ENCODE results near the gene QSOX1.

The QSOX1 gene, protein sequence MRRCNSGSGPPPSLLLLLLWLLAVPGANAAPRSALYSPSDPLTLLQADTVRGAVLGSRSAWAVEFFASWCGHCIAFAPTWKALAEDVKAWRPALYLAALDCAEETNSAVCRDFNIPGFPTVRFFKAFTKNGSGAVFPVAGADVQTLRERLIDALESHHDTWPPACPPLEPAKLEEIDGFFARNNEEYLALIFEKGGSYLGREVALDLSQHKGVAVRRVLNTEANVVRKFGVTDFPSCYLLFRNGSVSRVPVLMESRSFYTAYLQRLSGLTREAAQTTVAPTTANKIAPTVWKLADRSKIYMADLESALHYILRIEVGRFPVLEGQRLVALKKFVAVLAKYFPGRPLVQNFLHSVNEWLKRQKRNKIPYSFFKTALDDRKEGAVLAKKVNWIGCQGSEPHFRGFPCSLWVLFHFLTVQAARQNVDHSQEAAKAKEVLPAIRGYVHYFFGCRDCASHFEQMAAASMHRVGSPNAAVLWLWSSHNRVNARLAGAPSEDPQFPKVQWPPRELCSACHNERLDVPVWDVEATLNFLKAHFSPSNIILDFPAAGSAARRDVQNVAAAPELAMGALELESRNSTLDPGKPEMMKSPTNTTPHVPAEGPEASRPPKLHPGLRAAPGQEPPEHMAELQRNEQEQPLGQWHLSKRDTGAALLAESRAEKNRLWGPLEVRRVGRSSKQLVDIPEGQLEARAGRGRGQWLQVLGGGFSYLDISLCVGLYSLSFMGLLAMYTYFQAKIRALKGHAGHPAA

DNA sequence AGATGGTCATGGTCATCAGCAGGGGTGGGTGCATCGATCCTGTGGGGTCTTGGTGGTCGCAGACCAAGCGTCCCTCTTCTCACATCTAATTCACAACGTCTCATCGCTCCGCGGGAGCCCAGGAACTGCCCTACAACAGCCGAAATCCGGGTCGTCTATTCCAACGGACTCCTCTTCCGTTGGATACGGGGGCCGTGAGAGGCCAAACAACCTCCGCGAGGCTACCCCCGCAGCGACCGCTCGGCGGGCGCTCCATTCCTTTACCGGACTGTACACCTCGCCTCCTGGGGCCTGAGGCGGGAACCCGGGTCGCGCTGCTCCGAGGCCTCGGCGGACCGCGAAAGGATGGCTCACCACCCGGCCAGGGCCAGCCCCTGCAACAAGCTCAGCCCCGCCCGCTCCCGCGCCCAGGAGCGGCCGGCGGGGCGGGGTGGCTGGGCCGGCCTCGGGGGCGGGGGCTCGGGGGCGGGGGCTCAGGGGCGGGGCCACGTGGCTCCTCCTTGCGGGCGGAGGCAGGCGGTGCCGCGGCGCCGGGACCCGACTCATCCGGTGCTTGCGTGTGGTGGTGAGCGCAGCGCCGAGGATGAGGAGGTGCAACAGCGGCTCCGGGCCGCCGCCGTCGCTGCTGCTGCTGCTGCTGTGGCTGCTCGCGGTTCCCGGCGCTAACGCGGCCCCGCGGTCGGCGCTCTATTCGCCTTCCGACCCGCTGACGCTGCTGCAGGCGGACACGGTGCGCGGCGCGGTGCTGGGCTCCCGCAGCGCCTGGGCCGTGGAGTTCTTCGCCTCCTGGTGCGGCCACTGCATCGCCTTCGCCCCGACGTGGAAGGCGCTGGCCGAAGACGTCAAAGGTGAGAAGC, at the start of gene QSOX1:
TSS of gene QSOX1 (plus strand) at position 545 of the 857 bp plus-strand sequence. CDS start at position 584, 39 bp downstream.
- Histone ChIP-seq H3K9me2 (replicated peaks; ENCODE audit: control insufficient read depth, low read length) (no peaks in the 10 kb centered on the region), H3K36me3 (ENCODE audit: control insufficient read depth, low read length) (no peaks in the 10 kb centered on the region), H3K27ac (ENCODE audit: low read depth, low read length) (peak within 1 kb of the TSS; percentile 65), H3K9me3 (ENCODE audit: control insufficient read depth, insufficient read depth, low read length) (no peaks in the 10 kb centered on the region), H3K4me2 (ENCODE audit: low read length) (peak within 1 kb of the TSS; percentile 84), H3K27me3 (ENCODE audit: control insufficient read depth, low read length) (no peaks in the 10 kb centered on the region), H3K4me1 (ENCODE audit: control insufficient read depth, low read length) (peaks cover 26% of the 10 kb centered on the region), H3F3A (ENCODE audit: control insufficient read depth, insufficient read depth) (no peaks in the 10 kb centered on the region), H3K79me2 (ENCODE audit: control insufficient read depth, low read length) (peaks cover 18% of the 10 kb centered on the region), H4K20me1 (ENCODE audit: control insufficient read depth, insufficient read depth, low read depth, low read length) (no peaks in the 10 kb centered on the region), H3K4me3 (ENCODE audit: low read length) (peak within 1 kb of the TSS; percentile 85)
- no peak for TF ChIP-seq EZH2phosphoT487 (IDR thresholded peaks at IDR 0.05; ENCODE audit: borderline replicate concordance, low read length)
- TF ChIP-seq, protein P1, sequence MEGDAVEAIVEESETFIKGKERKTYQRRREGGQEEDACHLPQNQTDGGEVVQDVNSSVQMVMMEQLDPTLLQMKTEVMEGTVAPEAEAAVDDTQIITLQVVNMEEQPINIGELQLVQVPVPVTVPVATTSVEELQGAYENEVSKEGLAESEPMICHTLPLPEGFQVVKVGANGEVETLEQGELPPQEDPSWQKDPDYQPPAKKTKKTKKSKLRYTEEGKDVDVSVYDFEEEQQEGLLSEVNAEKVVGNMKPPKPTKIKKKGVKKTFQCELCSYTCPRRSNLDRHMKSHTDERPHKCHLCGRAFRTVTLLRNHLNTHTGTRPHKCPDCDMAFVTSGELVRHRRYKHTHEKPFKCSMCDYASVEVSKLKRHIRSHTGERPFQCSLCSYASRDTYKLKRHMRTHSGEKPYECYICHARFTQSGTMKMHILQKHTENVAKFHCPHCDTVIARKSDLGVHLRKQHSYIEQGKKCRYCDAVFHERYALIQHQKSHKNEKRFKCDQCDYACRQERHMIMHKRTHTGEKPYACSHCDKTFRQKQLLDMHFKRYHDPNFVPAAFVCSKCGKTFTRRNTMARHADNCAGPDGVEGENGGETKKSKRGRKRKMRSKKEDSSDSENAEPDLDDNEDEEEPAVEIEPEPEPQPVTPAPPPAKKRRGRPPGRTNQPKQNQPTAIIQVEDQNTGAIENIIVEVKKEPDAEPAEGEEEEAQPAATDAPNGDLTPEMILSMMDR (IDR thresholded peaks at IDR 0.05; ENCODE audit: low read depth, low read length, poor library complexity, severe bottlenecking): no peak

DNA sequence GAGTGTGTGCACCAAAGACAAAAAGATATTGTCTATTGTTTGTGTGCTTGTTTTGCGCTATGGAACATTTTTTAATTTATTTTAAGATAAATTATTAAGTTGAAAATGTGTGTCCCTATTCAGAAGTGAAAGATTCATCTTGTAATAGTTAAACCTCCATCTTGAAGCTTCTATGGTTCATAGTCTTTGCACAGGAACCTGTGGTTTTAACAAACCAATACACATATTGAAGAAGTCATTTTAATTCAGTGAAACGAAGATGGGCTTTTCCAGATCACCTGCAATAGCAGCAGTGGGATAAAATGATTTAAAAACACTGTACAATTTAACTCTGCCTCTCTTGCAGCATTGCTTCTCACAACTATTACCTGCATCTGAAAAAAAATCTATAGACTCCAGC, 42.6 kb upstream of the QSOX1 start:
- Histone ChIP-seq H4K20me1 (ENCODE audit: control insufficient read depth, insufficient read depth, low read depth, low read length) (no peaks in the 10 kb centered on the region), H3K79me2 (ENCODE audit: control insufficient read depth, low read length) (no peaks in the 10 kb centered on the region), H3K4me1 (ENCODE audit: control insufficient read depth, low read length) (no peaks in the 10 kb centered on the region), H3K36me3 (ENCODE audit: control insufficient read depth, low read length) (peaks cover 24% of the 10 kb centered on the region), H3K4me2 (ENCODE audit: low read length) (no peak overlapping the region), H3K9me2 (replicated peaks; ENCODE audit: control insufficient read depth, low read length) (no peaks in the 10 kb centered on the region), H3K4me3 (ENCODE audit: low read length) (no peak overlapping the region), H3K9me3 (ENCODE audit: control insufficient read depth, insufficient read depth, low read length) (no peaks in the 10 kb centered on the region), H3K27ac (ENCODE audit: low read depth, low read length) (no peak overlapping the region), H3F3A (ENCODE audit: control insufficient read depth, insufficient read depth) (no peaks in the 10 kb centered on the region), H3K27me3 (ENCODE audit: control insufficient read depth, low read length) (no peaks in the 10 kb centered on the region)
- no peak for TF ChIP-seq EZH2phosphoT487 (IDR thresholded peaks at IDR 0.05; ENCODE audit: borderline replicate concordance, low read length)
- TF ChIP-seq, protein P1 (IDR thresholded peaks at IDR 0.05; ENCODE audit: low read depth, low read length, poor library complexity, severe bottlenecking): no peak

DNA sequence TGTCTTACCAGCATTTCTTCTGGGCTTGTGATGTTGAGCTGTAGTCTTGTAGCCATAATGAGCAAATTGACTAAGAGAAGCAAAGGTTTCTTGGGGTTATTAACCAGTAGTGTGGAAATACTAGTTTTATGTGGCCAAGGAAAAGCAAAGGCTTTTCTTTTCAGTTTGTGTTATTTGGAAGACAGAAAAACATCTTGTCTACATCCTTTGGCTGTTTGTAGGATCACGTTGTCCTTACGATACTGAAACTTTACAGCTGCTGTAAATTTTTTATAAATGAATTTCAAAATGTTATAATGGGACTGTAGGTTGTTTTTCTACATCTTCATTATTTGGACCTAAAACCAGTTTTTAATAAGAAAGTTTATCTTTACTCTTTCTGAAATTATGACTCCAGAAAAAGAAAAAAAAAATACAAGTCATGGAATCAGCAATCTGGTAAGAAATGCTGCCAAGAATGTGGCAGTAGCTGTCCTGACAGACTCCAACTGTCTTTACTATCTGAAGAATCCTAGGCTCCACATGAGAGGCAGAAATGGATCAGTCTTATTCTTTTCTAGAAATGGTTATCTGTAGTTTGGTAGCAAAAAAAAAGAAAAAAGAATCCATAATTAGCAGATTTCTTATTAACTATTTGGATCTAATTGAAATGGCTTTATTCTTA, 41.6 kb upstream of the QSOX1 start:
- Histone ChIP-seq H3F3A (ENCODE audit: control insufficient read depth, insufficient read depth) (no peaks in the 10 kb centered on the region), H4K20me1 (ENCODE audit: control insufficient read depth, insufficient read depth, low read depth, low read length) (no peaks in the 10 kb centered on the region), H3K9me3 (ENCODE audit: control insufficient read depth, insufficient read depth, low read length) (no peaks in the 10 kb centered on the region), H3K9me2 (replicated peaks; ENCODE audit: control insufficient read depth, low read length) (no peaks in the 10 kb centered on the region), H3K36me3 (ENCODE audit: control insufficient read depth, low read length) (peaks cover 24% of the 10 kb centered on the region), H3K27ac (ENCODE audit: low read depth, low read length) (no peak overlapping the region), H3K79me2 (ENCODE audit: control insufficient read depth, low read length) (no peaks in the 10 kb centered on the region), H3K4me2 (ENCODE audit: low read length) (no peak overlapping the region), H3K4me1 (ENCODE audit: control insufficient read depth, low read length) (no peaks in the 10 kb centered on the region), H3K27me3 (ENCODE audit: control insufficient read depth, low read length) (no peaks in the 10 kb centered on the region), H3K4me3 (ENCODE audit: low read length) (no peak overlapping the region)
- no peak for TF ChIP-seq EZH2phosphoT487 (IDR thresholded peaks at IDR 0.05; ENCODE audit: borderline replicate concordance, low read length)
- TF ChIP-seq, protein P1 (IDR thresholded peaks at IDR 0.05; ENCODE audit: low read depth, low read length, poor library complexity, severe bottlenecking): no peak
